K562 (cell line): Measurements from ENCODE around the gene RFNG.
A peak's percentile ranks its signal among the peaks of the same experiment; 100 is the strongest.

Source experiments
- AFF4 ChIP-seq: sonication (generic); formaldehyde crosslinking; IDR thresholded peaks from 2 replicates; pipeline ENCODE4 v1.8.0; 2023; ENCODE audit warnings: mild to moderate bottlenecking, missing genetic modification reagents
- ATF2 ChIP-seq: sonication (generic); formaldehyde crosslinking; IDR thresholded peaks from 2 replicates; pipeline ENCODE4 v1.8.1; 2022; ENCODE audit warnings: missing genetic modification reagents
- CREM ChIP-seq: IDR thresholded peaks from 2 replicates; pipeline ENCODE4 v1.6.1; 2014; ENCODE audit warnings: antibody characterized with exemption, low read depth
- MAFK ChIP-seq: IDR thresholded peaks from 2 replicates; pipeline ENCODE4 v1.6.1; 2011; ENCODE audit warnings: low read length, improper control_type of control experiment
- POLR2A ChIP-seq: fragments of 450-650 bp; conservative IDR thresholded peaks from 2 replicates; pipeline ENCODE4 v1.6.1; 2016
- POLR2AphosphoS5 ChIP-seq: IDR thresholded peaks from 2 replicates; pipeline ENCODE4 v1.6.1; 2011; ENCODE audit warnings: mild to moderate bottlenecking, low read depth, low read length, moderate library complexity; ENCODE audit not compliant: control insufficient read depth, insufficient read depth
- SAFB2 ChIP-seq: fragments of 200-400 bp; formaldehyde crosslinking; IDR thresholded peaks from 2 replicates; pipeline ENCODE4 v1.6.1; 2018; ENCODE audit warnings: borderline replicate concordance, low read length, low read depth, moderate library complexity; ENCODE audit not compliant: severe bottlenecking
- SP1 ChIP-seq: sonication (generic); formaldehyde crosslinking; IDR thresholded peaks from 2 replicates; pipeline ENCODE4 v1.8.1; 2022; ENCODE audit warnings: mild to moderate bottlenecking, missing genetic modification reagents
- TAF15 ChIP-seq: fragments of 200-400 bp; formaldehyde crosslinking; IDR thresholded peaks from 2 replicates; pipeline ENCODE4 v1.6.1; 2017; ENCODE audit warnings: mild to moderate bottlenecking, low read depth, low read length, moderate library complexity
- ZBTB43 ChIP-seq: sonication (generic); formaldehyde crosslinking; IDR thresholded peaks from 2 replicates; pipeline ENCODE4 v1.8.0; 2023; ENCODE audit warnings: mild to moderate bottlenecking, missing genetic modification reagents

- no peak for TF ChIP-seq CREM
- no peak for TF ChIP-seq AFF4 (CRISPR knock-in tag)
- TF ChIP-seq POLR2A: peak; percentile 46
- no peak for TF ChIP-seq TAF15
- no peak for TF ChIP-seq ATF2 (CRISPR knock-in tag)
- TF ChIP-seq SAFB2: no peak
- no peak for TF ChIP-seq ZBTB43 (CRISPR knock-in tag)
- TF ChIP-seq MAFK: no peak
- no peak for TF ChIP-seq SP1 (CRISPR knock-in tag)
- no peak; the same call in 1 of the 2 replicates for TF ChIP-seq POLR2AphosphoS5
Observed at GRCh38 chr17:82084373-82085030, 32.9 kb upstream of the RFNG start.
